GM23338 (cell line): ENCODE measurements around the gene PDE4D. TPM values are rescaled to one million over a fixed set of nuclear protein-coding genes. Genes with fewer than 3 reads are reported as not detected.
A peak's percentile ranks its signal among the peaks of the same experiment; 100 is the strongest.

Experiments used
- ATAC-seq: fragments of 200-7000 bp; cut with Tn5 transposase; 3 replicates; pipeline ENCODE4 v1.9.1; 2020
- DNase-seq: peaks from one replicate; pipeline ENCODE4 v3.0.0-alpha.2; 2015; ENCODE audit warnings: low spot score
- H2AFZ ChIP-seq: fragments of 200-600 bp; sonication (generic); 2 replicates; pipeline ENCODE4 v1.8.0; 2016; ENCODE audit warnings: antibody characterized with exemption, mild to moderate bottlenecking, moderate library complexity
- H3F3A ChIP-seq: fragments of 200-600 bp; sonication (generic); replicated peaks from 2 replicates; pipeline ENCODE4 v1.8.0; 2017; ENCODE audit warnings: antibody characterized with exemption, mixed run types, low read depth
- H3K27ac ChIP-seq: fragments of 200-600 bp; sonication (generic); 2 replicates; pipeline ENCODE4 v1.6.1; 2016; ENCODE audit warnings: low read depth
- H3K27me3 ChIP-seq: fragments of 200-600 bp; sonication (generic); 2 replicates; pipeline ENCODE4 v1.8.0; 2016; ENCODE audit warnings: mild to moderate bottlenecking, mixed run types, moderate library complexity; ENCODE audit not compliant: insufficient read depth
- H3K36me3 ChIP-seq: fragments of 200-600 bp; sonication (generic); 2 replicates; pipeline ENCODE4 v1.8.0; 2016; ENCODE audit warnings: mild to moderate bottlenecking; ENCODE audit not compliant: insufficient read depth
- H3K4me1 ChIP-seq: fragments of 200-600 bp; sonication (generic); 2 replicates; pipeline ENCODE4 v1.8.0; 2016; ENCODE audit warnings: mild to moderate bottlenecking, moderate library complexity; ENCODE audit not compliant: insufficient read depth
- H3K4me2 ChIP-seq: fragments of 200-600 bp; sonication (generic); 2 replicates; pipeline ENCODE4 v1.7.1; 2017; ENCODE audit warnings: mixed run types
- H3K4me3 ChIP-seq: fragments of 200-600 bp; sonication (generic); 2 replicates; pipeline ENCODE4 v1.6.1; 2016; ENCODE audit warnings: mixed run types
- H3K79me2 ChIP-seq: fragments of 200-600 bp; sonication (generic); replicated peaks from 2 replicates; pipeline ENCODE4 v1.8.0; 2017; ENCODE audit warnings: mild to moderate bottlenecking; ENCODE audit not compliant: insufficient read depth
- H3K9me2 ChIP-seq: fragments of 200-600 bp; sonication (generic); 2 replicates; pipeline ENCODE4 v1.8.0; 2017; ENCODE audit not compliant: insufficient read depth
- H4K20me1 ChIP-seq: fragments of 200-600 bp; sonication (generic); replicated peaks from 2 replicates; pipeline ENCODE4 v1.8.0; 2017; ENCODE audit warnings: mild to moderate bottlenecking; ENCODE audit not compliant: insufficient read depth
- H3K27ac Mint-ChIP-seq: 2 replicates; pipeline ENCODE4 v1.8.0; 2020; ENCODE audit warnings: inconsistent platforms, mild to moderate bottlenecking, moderate library complexity, mixed read lengths
- H3K27me3 Mint-ChIP-seq: 3 replicates; pipeline ENCODE4 v1.8.0; 2022; ENCODE audit warnings: low read depth, mild to moderate bottlenecking, moderate library complexity, mixed read lengths, inconsistent platforms; ENCODE audit not compliant: insufficient read depth, poor library complexity
- H3K36me3 Mint-ChIP-seq: 3 replicates; pipeline ENCODE4 v1.8.0; 2021; ENCODE audit warnings: low read depth, mild to moderate bottlenecking, inconsistent platforms, moderate library complexity, mixed read lengths
- H3K4me1 Mint-ChIP-seq: 3 replicates; pipeline ENCODE4 v1.8.0; 2020; ENCODE audit warnings: mild to moderate bottlenecking, inconsistent platforms, mixed read lengths
- H3K4me3 Mint-ChIP-seq: 3 replicates; pipeline ENCODE4 v1.8.0; 2021; ENCODE audit warnings: moderate library complexity, mild to moderate bottlenecking, inconsistent platforms, mixed read lengths
- H3K9me3 Mint-ChIP-seq: 3 replicates; pipeline ENCODE4 v1.8.0; 2020; ENCODE audit warnings: moderate library complexity, mild to moderate bottlenecking, inconsistent platforms, mixed read lengths
- CREB1 ChIP-seq: fragments of 250-450 bp; sonication (Bioruptor Pico); IDR thresholded peaks from 2 replicates; pipeline ENCODE4 v1.5.0; 2020; ENCODE audit warnings: low read depth, mild to moderate bottlenecking, moderate library complexity
- ETS1 ChIP-seq: IDR thresholded peaks from 2 replicates; pipeline ENCODE4 v1.6.1; 2016; ENCODE audit warnings: antibody characterized with exemption
- EZH2 ChIP-seq: fragments of 200-600 bp; sonication (generic); IDR thresholded peaks from one replicate; pipeline ENCODE4 v1.8.0; 2017; ENCODE audit warnings: antibody characterized with exemption, mild to moderate bottlenecking, low read depth; ENCODE audit not compliant: unreplicated experiment
- EZH2phosphoT487 ChIP-seq: fragments of 200-600 bp; sonication (generic); IDR thresholded peaks from one replicate; pipeline ENCODE4 v1.8.1; 2018; ENCODE audit warnings: antibody characterized with exemption; ENCODE audit not compliant: unreplicated experiment
- JUNB ChIP-seq: IDR thresholded peaks from one replicate; pipeline ENCODE4 v1.6.1; 2016; ENCODE audit warnings: antibody characterized with exemption; ENCODE audit not compliant: unreplicated experiment
- NANOG ChIP-seq: IDR thresholded peaks from 2 replicates; pipeline ENCODE4 v1.6.1; 2016; ENCODE audit warnings: antibody characterized with exemption, borderline replicate concordance
- POLR2AphosphoS5 ChIP-seq: IDR thresholded peaks from 2 replicates; pipeline ENCODE4 v1.6.1; 2016; ENCODE audit warnings: antibody characterized with exemption, low read depth
- REST ChIP-seq: IDR thresholded peaks from one replicate; pipeline ENCODE4 v1.6.1; 2018; ENCODE audit warnings: antibody characterized with exemption; ENCODE audit not compliant: unreplicated experiment
- STAT1 ChIP-seq: IDR thresholded peaks from one replicate; pipeline ENCODE4 v1.6.1; 2016; ENCODE audit warnings: antibody characterized with exemption; ENCODE audit not compliant: unreplicated experiment
- ZNF114 ChIP-seq: fragments of 250-450 bp; sonication (Bioruptor Pico); IDR thresholded peaks from 2 replicates; pipeline ENCODE4 v1.5.0; 2020; ENCODE audit warnings: mild to moderate bottlenecking, moderate library complexity
- ZNF331 ChIP-seq: fragments of 250-450 bp; sonication (Bioruptor Pico); IDR thresholded peaks from 2 replicates; pipeline ENCODE4 v1.5.0; 2020; ENCODE audit warnings: low read depth, mild to moderate bottlenecking, moderate library complexity
- polyA plus RNA-seq: library from polyadenylated mRNA; unstranded; fragments of >200 nt; fragmentation: Nextera tagmentation; extraction: Ambion mirVana; gene quantifications from 2 replicates; pipeline ENCODE4 v1.2.1, GENCODE V29; 2016
- total RNA-seq: library from RNA; depleted of rRNA; stranded (reverse); fragments of >200 nt; shearing (Covaris generic); gene quantifications from 2 replicates; pipeline ENCODE4 v1.2.3, GENCODE V29; 2014
- TF ChIP-seq, protein P1 (sequence below): fragments of 250-450 bp; sonication (Bioruptor Pico); IDR thresholded peaks from 2 replicates; pipeline ENCODE4 v1.5.0; 2020; ENCODE audit warnings: mild to moderate bottlenecking, moderate library complexity
- TF ChIP-seq, protein P2 (sequence below), 2 experiments: fragments of 200-600 bp in 1 of 2; sonication (generic) in 1 of 2; conservative IDR thresholded peaks; 2 replicates each; pipeline versions ENCODE4 v1.5.1 to v1.6.1; 2016 to 2017; ENCODE audit warnings: antibody characterized with exemption in 2 of 2, low read depth in 2 of 2, mild to moderate bottlenecking in 2 of 2, moderate library complexity in 1 of 2

Gene PDE4D
- total and polyA plus RNA-seq, 2 experiments from 2014 or later: 2.1 to 4.7 TPM

GRCh38 chr5:59000211-59000610, 893.3 kb downstream of the PDE4D start:
- Histone ChIP-seq H3F3A (no peaks in the 10 kb centered on the region), H3K27me3 (no peaks in the 10 kb centered on the region), H3K36me3 (no peaks in the 10 kb centered on the region), H3K27ac (no peak overlapping the region), H3K79me2 (no peaks in the 10 kb centered on the region), H4K20me1 (no peaks in the 10 kb centered on the region), H3K4me1 (peaks cover 23% of the 10 kb centered on the region), H3K9me2 (no peaks in the 10 kb centered on the region), H2AFZ (no peak overlapping the region), H3K4me2 (0 out of 2 replicates have a peak overlapping the region, but pooled peaks have one; percentile 7), H3K4me3 (no peak overlapping the region)
- DNase-seq (no peak), ATAC-seq (no peak)
- peaks cover 3% of the 10 kb centered on the region for H3K27me3 Mint-ChIP-seq
- H3K36me3 Mint-ChIP-seq: peaks cover 4% of the 10 kb centered on the region; the same call in 1 of the 3 replicates
- H3K4me3 Mint-ChIP-seq: no peak overlapping the region; the same call in 2 of the 3 replicates
- TF ChIP-seq ZNF331 (CRISPR knock-in tag): no peak
- no peak for TF ChIP-seq NANOG
- no peak for TF ChIP-seq STAT1
- no peak for TF ChIP-seq JUNB
- TF ChIP-seq ETS1: no peak
- TF ChIP-seq EZH2phosphoT487: no peak
- no peak for TF ChIP-seq POLR2AphosphoS5
- TF ChIP-seq CREB1 (CRISPR knock-in tag): no peak
- no peak for TF ChIP-seq EZH2
- TF ChIP-seq REST: no peak
- TF ChIP-seq ZNF114 (CRISPR knock-in tag): no peak
- TF ChIP-seq, protein P1, sequence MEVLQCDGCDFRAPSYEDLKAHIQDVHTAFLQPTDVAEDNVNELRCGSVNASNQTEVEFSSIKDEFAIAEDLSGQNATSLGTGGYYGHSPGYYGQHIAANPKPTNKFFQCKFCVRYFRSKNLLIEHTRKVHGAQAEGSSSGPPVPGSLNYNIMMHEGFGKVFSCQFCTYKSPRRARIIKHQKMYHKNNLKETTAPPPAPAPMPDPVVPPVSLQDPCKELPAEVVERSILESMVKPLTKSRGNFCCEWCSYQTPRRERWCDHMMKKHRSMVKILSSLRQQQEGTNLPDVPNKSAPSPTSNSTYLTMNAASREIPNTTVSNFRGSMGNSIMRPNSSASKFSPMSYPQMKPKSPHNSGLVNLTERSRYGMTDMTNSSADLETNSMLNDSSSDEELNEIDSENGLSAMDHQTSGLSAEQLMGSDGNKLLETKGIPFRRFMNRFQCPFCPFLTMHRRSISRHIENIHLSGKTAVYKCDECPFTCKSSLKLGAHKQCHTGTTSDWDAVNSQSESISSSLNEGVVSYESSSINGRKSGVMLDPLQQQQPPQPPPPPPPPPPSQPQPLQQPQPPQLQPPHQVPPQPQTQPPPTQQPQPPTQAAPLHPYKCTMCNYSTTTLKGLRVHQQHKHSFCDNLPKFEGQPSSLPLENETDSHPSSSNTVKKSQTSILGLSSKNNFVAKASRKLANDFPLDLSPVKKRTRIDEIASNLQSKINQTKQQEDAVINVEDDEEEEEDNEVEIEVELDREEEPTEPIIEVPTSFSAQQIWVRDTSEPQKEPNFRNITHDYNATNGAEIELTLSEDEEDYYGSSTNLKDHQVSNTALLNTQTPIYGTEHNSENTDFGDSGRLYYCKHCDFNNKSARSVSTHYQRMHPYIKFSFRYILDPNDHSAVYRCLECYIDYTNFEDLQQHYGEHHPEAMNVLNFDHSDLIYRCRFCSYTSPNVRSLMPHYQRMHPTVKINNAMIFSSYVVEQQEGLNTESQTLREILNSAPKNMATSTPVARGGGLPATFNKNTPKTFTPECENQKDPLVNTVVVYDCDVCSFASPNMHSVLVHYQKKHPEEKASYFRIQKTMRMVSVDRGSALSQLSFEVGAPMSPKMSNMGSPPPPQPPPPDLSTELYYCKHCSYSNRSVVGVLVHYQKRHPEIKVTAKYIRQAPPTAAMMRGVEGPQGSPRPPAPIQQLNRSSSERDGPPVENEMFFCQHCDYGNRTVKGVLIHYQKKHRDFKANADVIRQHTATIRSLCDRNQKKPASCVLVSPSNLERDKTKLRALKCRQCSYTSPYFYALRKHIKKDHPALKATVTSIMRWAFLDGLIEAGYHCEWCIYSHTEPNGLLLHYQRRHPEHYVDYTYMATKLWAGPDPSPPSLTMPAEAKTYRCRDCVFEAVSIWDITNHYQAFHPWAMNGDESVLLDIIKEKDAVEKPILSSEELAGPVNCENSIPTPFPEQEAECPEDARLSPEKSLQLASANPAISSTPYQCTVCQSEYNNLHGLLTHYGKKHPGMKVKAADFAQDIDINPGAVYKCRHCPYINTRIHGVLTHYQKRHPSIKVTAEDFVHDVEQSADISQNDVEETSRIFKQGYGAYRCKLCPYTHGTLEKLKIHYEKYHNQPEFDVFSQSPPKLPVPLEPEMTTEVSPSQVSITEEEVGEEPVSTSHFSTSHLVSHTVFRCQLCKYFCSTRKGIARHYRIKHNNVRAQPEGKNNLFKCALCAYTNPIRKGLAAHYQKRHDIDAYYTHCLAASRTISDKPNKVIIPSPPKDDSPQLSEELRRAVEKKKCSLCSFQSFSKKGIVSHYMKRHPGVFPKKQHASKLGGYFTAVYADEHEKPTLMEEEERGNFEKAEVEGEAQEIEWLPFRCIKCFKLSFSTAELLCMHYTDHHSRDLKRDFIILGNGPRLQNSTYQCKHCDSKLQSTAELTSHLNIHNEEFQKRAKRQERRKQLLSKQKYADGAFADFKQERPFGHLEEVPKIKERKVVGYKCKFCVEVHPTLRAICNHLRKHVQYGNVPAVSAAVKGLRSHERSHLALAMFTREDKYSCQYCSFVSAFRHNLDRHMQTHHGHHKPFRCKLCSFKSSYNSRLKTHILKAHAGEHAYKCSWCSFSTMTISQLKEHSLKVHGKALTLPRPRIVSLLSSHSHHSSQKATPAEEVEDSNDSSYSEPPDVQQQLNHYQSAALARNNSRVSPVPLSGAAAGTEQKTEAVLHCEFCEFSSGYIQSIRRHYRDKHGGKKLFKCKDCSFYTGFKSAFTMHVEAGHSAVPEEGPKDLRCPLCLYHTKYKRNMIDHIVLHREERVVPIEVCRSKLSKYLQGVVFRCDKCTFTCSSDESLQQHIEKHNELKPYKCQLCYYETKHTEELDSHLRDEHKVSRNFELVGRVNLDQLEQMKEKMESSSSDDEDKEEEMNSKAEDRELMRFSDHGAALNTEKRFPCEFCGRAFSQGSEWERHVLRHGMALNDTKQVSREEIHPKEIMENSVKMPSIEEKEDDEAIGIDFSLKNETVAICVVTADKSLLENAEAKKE (CRISPR knock-in tag): no peak
- TF ChIP-seq, protein P2, sequence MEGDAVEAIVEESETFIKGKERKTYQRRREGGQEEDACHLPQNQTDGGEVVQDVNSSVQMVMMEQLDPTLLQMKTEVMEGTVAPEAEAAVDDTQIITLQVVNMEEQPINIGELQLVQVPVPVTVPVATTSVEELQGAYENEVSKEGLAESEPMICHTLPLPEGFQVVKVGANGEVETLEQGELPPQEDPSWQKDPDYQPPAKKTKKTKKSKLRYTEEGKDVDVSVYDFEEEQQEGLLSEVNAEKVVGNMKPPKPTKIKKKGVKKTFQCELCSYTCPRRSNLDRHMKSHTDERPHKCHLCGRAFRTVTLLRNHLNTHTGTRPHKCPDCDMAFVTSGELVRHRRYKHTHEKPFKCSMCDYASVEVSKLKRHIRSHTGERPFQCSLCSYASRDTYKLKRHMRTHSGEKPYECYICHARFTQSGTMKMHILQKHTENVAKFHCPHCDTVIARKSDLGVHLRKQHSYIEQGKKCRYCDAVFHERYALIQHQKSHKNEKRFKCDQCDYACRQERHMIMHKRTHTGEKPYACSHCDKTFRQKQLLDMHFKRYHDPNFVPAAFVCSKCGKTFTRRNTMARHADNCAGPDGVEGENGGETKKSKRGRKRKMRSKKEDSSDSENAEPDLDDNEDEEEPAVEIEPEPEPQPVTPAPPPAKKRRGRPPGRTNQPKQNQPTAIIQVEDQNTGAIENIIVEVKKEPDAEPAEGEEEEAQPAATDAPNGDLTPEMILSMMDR (conservative IDR thresholded peaks at IDR 0.05; ENCODE audit: low read depth in 2 of 2): no peak
- peaks cover 45% of the 10 kb centered on the region for H3K4me1 Mint-ChIP-seq
- peak overlapping the region; percentile 66; the same call in 1 of the 2 replicates for H3K27ac Mint-ChIP-seq
- H3K9me3 Mint-ChIP-seq: no peaks in the 10 kb centered on the region
